H1 (cell line): ENCODE measurements around the gene PUSL1. TPM values are rescaled to one million over a fixed set of nuclear protein-coding genes. Genes with fewer than 3 reads are reported as not detected.

Experiments
- CBX5 ChIP-seq: fragments of 300-800, 300-1000 bp; sonication (generic); IDR thresholded peaks from 2 replicates; pipeline ENCODE4 v1.7.1; 2016; ENCODE audit warnings: antibody characterized with exemption, low read length, low read depth
- SP4 ChIP-seq: IDR thresholded peaks from 2 replicates; pipeline ENCODE4 v1.6.1; 2012; ENCODE audit warnings: low read length, inconsistent platforms
- polyA plus RNA-seq, 7 experiments: library from polyadenylated mRNA; depleted of rRNA in 3 of 7; stranded (reverse) in 5 of 7; unstranded in 2 of 7; fragments of >200 nt in 5 of 7; fragments of 200-250 nt in 2 of 7; gene quantifications; 1 replicate in 5 of 7; 2 replicates in 1 of 7; 4 replicates in 1 of 7; pipeline versions ENCODE4 v1.2.1 to v1.2.3, GENCODE V29; 2011 to 2013; ENCODE audit warnings: missing spikeins in 2 of 7, mixed read lengths in 2 of 7
- total RNA-seq: library from RNA; stranded (reverse); fragmentation: NEBNext Ultra II Directional; extraction: Animal tissue kit (Norgen Biotek cat#: 25700); gene quantifications from 2 replicates; pipeline ENCODE4 v1.2.1, GENCODE V29; 2021

Gene PUSL1
- total and polyA plus RNA-seq, 2 of the 8 experiments (the other 6 are each of a cell fraction or from before 2014, with no cell fraction given): 38.8 to 87.4 TPM

- no peak for TF ChIP-seq SP4
- TF ChIP-seq CBX5: no peak
Observed at GRCh38 chr1:1342061-1342562, 33.7 kb downstream of the PUSL1 start (continued).
